GOT3 (cell line): Measurements from ENCODE around the gene SPAG17.

Source experiments
- DNase-seq: peaks from one replicate; lab custom pipeline; 2025; ENCODE audit warnings: mixed read lengths; lab: John Stamatoyannopoulos, UW

The SPAG17 gene

DNA sequence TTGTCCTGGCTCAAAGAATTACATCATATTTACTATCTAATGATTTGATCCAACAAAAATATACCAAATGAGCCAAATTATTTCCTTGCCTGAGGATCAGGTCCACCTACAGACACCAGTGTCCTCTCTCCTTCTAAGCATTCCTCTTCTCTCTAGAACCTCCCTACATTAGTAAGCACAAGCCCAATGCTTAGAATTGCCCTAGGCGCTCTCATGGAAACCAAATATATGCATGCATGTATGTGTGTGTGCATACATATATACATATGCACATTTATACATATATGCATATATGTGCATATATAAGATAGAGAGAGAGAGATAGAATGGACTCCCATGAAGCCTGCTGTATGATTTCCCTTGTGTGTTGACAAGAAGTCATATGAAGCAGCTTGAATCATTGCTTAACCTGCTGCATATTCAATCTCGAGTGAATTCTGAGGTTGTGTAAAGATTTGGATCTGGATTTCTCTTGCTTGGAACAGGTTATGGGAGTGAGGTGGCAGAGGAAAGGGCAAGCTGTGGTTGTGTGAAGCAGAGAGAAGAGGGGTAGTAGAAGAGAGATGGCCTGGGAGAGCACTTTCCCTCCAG, 66.1 kb downstream of the SPAG17 start:
- DNase-seq = no peak

DNA sequence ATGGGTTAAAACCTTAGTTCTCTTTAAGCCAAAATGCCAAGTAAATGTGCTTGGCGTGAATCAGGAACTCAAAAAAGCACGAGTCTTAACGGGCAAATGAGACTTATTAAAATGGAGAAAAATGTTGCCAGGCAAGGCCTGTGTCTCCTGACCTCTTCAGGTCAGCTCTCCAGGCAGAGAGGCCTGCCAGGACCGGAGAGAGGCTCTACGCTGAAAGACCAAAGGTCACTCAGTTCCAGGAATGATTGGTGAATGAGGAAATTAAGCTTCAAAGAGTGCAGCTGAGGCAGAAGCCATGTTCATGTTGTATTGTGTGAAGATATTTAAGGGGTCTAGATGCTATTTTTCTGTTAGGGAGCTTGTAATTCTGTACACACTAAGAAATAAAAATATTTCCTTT, 66.6 kb downstream of the SPAG17 start:
- DNase-seq = no peak

DNA sequence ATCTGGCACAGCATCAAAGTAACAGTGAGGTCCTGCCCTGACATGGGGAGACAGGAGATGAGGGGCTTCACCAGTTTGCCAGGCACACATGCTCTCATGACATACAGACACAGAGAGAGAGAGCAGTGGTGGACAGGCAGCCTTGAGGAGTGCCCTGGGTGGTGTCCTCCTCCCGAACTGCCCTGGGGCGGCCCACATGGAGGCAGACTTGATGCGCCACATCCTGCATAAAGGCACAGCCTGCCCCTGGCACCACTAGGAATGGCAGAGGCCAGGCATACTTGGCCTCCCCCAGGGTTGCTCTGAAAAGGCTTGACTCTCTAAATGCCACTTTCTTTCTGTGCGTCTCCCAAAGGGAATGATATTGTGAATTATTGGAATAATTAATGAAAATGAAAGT, 67.5 kb downstream of the SPAG17 start:
- no peak for DNase-seq

DNA sequence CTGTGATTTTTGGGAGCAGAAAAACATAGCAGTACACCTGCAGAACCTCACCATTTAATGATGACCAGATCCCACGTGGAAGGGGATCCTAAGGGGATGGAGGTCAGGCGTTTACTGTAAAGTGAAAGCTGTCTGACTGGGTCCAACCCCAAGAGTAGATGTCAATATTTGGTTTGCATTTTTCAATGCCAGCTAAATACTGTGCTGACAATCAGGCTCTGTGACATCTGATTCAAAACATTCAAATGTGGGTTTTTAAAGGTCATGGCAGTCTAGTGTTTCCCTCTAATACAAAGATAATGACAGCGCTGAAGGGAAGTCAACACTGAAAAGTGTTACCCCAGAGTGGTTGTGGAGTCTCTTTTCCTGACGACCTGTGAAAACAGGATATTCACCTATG, 68.1 kb downstream of the SPAG17 start:
- DNase-seq = no peak

DNA sequence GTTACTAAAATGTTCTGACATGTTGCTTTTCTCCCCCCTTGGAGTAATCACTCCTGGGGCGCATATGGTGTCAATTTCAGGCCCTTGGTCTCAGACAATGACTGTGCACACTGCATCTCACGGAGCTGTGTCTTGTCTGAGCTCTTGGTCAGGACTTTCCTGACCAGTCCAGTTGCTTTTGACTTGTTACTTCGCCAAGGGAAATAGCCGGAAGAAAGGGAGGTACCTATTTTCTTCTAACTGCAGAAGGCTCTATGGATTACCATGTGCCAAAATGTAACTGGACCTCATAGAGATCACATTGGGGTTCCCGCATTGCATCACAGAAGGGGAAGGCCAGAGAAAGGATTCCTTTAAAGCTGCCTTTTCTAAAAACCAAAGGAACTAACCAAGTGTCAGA, 68.6 kb downstream of the SPAG17 start:
- no peak for DNase-seq

DNA sequence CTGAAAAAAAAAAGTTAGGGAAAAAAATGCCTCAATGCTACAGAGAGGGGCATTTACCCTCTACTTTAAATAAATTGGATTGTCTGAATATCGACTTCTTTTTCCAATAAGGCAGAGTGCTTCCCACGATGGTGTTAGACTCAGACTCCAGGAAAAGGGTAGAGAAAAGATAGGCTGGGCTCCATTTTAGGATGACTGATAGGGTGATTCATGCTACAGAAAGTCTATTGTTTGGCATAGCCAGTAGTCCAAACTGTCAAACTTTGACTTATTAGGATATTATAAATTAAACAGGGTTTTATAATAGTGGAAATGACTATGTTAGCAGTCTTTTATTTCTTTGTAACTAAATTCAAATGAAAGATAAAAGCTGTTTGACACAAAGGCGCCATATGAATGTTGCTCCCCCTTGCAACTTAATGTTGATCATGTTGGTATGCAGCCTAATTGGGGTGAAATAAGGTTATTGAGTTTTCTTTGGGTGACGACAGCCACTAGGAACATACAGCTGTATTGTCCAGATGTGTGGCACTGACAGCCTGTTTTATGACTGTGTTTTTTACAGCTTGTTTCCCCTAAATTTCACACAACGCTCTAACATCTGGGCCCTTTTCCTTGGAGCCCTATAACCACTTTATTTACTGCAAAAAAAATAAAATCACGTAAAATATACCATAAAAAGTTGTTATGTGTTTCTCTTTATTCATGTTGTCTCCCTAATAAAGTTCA, 69.3 kb downstream of the SPAG17 start:
- DNase-seq = no peak

DNA sequence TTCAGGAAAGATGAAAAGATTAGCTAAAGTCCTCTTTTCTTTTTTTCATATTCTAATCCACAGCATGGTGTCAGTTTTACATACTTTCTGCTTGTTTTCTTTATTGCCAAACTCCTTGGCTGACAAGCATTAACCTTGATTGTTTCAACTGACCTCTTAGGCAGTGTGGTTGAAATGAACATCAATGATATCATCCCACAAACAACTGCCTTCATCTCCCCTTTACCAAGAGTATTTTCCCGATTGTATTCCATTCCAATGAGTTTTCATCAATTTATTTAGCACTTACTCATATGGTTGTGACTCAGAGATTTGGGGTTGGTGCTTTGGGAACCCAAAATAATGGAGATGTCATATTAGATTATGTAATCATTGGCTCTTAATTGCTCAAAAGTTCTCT, 71.8 kb downstream of the SPAG17 start:
- DNase-seq = no peak

DNA sequence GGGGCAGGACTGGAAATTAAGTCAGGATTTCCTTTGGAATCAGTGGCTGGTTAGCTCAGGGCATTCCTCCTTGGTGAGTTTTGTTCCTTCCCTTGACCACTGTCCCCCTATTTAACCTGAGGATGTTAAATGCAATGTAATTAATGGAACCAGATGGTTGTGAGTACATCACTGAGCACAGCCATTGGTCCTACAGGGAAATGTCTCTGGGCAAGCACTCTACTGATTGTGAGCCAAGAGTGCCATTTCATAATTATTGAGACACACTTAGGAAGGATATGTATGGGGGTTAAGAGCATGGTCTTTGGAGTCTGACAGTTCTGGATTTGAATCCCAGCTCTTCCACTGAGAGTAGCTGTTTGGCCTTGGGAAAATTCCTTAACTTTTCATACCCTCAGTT, 74.4 kb downstream of the SPAG17 start:
- no peak for DNase-seq

DNA sequence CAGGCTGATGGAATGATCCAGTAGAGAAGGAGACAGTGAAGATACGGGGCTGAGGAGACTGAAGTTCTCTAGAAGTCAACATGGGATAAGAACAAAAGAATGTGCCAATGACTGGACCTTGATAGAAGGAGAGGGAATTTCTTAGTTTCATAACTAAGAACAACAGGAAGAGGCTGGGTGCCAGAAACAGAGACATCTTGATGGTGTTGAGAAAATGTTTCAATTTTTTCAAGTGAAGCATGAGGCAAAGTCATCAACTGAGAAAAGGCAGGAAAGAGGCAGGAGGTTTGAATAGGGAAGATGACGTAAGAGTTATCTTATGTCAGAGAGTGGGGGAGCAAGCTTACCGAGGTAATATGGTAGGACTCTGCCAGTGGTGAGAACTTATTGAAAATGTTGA, 80.1 kb downstream of the SPAG17 start:
- DNase-seq = no peak

DNA sequence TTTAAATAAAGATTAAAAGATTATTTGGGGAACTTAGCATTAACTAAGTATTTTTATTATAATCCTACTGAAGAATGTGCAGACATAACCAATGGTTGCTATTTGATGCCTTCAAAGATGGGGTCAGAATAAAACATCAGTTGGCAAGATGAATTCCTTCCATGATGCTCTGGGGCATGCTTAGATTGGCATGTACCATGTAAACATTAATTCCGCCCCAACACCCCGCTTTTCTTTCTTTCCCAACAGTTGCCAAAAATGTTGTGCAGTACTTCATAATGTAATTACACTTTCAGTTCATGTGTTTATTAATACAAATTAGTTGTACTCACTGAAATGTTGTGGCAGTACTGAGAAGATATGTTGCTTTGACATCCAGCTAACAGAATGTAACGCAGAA, 82.6 kb downstream of the SPAG17 start:
- no peak for DNase-seq

DNA sequence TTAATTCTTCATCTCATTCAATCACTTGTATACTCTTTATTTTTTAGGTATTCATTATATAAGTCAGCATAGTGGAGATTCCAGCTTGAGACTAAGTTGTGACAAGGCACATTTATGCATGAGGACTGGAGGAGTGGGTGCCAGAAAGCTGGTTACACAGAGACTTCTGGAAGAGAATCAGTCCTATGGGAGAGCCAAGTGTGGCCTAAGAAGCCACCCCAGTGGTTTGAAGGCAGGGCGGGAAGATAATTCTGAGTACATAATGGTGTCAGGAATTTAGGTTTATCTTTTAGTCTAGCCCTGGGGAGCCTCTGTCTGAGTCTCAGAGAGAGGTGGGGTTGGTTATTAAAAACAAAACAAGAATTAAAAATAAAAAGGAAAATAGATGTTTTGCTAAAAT, 83.0 kb downstream of the SPAG17 start:
- DNase-seq = no peak

DNA sequence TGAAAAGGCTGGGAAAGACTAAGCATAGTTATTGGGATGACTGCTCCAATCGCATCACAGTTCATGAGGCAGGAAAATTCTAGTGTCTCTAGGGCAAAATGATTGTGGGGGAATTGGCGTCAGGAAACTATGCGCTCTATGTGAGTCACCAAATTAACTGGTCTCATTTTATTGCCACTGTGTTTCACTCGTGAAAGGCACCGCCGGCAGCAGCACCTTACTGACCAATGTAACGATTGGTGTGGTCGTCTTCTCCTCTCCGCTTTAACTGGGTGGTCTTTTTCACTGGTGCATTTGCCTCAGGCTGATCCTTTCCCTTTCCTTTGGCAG, 83.5 kb downstream of the SPAG17 start:
- no peak for DNase-seq

DNA sequence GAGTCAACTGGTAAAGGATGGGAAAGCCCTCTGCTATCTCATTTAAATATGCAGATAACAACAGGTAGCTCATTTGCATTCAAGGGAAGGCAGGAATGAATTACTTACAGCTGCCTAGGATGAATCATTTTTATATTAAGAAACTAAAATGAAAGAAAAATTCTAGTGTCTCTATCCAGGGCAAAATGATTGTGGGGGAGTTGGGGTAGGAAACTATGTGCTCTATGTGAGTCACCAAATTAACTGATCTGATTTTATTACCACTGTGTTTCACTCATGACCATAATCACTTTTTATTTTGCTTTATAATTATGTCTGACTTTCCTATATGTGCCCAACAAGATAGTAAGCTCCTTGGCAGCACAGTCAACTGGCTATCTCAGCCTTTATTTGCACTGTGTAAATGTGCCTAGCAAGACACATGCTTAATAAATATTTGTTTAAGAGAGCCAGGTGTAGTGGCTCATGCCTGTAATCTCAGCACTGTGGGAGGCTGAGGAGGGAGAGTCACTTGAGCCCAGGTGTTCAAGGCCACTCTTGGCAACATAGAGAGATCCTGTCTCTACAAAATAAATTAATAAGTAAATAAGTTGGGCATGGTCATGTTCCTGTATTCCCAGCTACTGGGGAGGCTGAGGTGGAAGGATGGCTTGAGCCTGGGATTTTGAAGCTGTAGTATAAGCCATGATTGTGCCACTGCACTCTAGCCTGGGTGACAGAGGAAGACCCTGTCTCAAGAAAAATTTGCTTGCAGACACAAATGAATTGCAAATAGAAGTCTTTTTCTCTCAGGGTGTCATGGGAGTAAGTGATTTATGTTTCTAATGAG, 84.1 kb downstream of the SPAG17 start:
- DNase-seq = no peak

DNA sequence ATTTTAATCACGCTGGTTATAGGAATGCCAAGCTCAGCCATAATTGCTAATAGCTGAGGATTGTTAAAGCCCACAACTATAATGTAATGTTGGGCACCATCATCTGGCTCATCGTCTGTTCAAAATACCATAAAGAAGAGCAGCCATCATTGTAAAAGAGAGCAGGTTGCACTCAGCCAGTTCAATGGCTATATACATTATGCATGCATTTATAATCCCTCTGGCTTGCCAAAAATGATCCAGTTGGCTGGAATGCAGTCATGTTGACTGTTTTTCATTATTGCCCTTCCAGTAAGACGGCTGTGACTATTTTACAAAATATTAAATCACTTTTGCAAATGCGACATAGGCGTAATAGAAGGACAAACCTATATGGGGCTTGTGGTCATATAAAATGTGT, 85.3 kb downstream of the SPAG17 start:
- DNase-seq = no peak

DNA sequence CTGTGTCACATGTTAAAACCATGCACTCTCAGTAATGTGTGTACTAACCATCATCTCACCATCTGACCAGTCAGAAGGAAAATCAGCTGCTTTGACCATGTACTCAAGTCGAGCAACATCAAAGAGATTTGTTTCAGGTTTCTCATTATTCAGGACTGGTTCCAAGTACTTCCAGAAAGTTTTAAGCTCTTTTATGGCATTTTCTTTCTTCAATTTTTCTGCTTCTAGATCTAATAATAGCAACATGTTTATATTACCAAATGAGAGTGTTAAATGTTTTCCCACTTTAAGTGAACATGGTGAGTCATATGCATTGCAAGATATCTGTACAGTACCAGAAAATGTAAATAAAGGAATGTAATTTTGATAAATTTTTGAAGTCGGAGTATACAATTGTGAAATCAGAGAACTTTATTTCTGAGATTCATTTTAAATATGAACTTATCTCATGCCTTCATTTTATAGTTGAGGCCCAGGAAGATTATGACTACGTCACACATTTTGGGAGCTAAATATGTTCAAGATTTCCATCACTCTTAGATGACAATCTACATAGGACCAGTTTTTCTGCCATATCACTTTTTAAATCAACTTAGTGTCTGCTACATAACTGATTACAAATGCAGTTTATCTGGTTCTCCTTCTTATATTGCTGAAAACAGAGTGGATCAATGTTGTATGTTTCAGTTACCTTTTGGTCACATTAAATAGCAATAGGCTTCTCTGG, 87.2 kb downstream of the SPAG17 start:
- DNase-seq = no peak

DNA sequence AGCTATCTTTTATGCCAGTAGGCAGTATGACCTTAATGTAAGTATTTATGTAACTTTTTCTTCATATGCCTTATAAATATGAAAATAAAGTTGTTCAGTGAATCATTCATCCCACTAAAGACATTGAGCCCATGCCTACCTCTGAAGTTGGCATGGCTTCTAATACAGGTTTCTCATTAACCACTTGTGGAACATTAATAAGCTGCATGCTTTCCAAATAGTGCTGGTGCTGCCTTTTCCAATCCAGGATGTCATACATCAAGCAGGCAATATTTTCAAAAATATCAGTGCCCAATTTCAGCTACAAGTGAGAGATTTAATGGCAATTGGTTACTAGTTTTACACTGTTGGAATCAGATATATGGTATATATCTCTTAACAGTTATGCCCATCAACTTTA, 92.0 kb downstream of the SPAG17 start:
- DNase-seq = no peak

DNA sequence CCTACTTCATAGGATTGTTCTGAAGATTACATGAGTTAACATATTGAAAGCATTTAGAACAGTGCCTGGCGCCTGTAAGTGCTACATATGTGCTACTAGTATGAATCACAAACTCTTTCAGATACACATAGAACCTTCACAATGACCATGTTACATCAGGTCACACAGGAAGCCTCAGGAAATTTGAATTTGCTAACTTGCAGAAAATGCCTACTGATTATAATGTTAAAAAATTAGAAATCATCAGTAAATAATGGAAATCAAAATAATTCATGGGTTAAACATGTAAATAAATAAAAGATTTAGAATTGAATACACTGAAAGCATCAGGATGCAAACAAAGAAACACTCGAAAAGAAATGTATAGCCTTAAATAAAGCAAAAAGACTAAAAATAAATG, 94.9 kb downstream of the SPAG17 start:
- no peak for DNase-seq

DNA sequence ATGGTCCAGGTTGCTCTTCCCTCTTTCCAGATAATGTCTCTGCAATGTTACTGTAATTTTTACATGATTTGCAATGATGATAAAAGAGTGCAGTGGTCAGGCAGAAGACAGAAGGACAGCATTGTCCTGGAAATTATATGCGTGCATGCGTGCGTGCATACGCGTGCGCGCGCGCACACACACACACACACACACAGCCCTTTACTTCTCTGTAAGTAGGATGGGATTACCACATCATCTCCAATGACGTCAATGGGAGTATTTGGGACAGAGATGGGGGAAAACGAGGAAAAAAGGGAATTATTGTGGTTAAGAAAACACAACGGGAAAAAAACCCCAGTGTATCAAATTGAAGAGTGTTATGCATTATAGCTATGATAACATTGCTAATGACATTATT, 99.7 kb downstream of the SPAG17 start:
- no peak for DNase-seq

DNA sequence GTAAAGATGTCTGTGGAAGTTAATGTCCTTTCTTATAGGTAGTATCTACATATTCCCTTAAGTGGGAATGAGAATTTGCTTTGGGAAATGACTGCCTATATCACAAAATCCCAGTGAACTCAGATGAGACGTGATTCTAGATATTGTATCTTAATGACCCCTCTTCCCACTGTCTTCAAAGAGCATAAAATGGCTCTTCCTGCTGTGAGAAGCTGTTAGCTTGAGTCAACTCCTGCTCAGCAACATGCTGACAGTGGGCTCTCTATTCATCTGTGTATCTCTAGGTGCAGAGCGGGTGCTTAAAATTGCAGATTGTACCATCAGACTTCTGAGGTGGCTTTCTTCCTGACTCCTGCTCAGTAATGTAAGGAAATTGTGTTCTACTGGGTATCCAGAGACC, 100.6 kb downstream of the SPAG17 start:
- no peak for DNase-seq

DNA sequence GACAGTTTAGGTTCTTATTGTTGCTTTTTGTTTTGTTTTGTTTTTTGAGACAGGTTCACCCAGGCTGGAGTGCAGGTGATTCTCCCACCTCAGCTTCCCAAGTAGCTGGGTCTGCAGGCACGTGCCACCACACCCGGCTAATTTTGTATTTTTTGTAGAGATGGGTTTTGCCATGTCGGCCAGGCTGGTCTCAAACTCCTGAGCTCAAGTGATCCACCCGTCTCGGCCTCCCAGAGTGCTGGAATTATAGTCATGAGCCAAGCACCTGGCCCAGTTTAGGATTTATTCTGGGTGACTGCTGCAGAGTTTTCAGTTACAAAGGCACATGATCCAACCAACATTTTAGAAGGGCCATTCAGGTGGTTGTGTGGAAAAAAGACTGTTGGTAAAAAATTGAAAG, 102.0 kb downstream of the SPAG17 start:
- DNase-seq = no peak

DNA sequence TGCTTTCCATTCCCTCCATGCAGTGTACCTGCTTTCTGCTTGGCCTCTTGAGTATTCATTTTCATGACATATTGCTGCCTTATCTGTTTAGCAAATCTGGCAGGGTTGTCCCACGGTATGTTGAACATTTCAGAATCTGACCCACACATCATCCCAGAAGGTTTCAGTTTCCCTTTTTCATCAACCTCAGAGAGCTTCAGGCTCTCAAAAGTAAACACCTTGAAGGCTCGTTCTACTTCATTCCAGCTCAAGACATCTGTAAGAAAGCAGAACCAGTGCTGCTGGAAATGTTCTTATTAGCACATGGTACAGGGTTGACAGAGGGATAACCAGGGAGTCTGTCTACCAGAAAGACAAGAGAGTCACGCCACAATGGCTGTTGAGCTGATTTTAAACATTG, 103.6 kb downstream of the SPAG17 start:
- no peak for DNase-seq

DNA sequence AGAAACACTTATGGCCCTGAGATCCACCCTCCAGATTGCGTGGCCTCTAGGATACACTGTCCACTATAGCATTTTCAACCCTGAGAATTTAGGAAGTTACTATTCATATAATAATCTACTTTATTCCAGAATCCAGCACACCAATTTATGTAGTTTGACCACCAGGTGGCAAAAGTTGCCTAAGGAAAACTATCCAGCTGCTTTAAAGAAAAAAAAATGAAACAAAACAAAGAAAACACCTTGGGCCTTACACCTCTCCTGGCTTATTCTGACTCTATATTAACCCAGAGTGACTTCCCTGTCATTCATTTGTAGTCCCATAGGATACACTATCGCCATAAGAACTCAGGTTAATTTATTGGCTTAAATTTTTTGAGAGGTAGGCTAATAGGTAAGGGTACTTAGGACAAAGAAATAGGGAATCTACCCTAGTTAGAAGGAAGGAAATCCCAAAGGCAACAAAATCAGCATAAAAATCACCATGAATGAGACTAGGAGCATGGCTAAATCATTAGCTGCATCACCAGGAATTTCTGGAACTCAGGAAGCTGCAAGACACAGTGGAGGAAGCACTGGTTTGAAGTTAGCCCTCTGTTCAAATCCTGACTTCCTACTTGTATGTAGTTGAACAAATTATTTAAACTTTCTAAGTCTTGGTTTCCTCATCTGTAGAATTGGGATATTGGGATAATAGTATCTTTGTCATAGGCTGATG, 107.5 kb downstream of the SPAG17 start:
- no peak for DNase-seq
